Jurkat, Clone E6-1 (cell line): ENCODE data around the gene DBET. TPM values are rescaled to one million over a fixed set of nuclear protein-coding genes. Genes with fewer than 3 reads are reported as not detected.
"Not testable (repeated sequence)": the region's sequence is repeated elsewhere in the genome, so short reads cannot be mapped to it uniquely, and the experiment has no call there.

Experiments
- DNase-seq: peaks from one replicate; pipeline ENCODE4 v3.0.0-alpha.2; 2011; ENCODE audit warnings: low read depth, low spot score
- H3K4me3 ChIP-seq: 2 replicates; pipeline ENCODE4 v1.5.1; 2011; ENCODE audit warnings: mild to moderate bottlenecking, low read length, control low read depth, moderate library complexity
- polyA plus RNA-seq: library from polyadenylated mRNA; unstranded; fragments of >200 nt; gene quantifications from one replicate; pipeline ENCODE4 v1.2.1, GENCODE V29; 2012; ENCODE audit warnings: missing spikeins; ENCODE audit not compliant: insufficient read length, insufficient read depth

Gene DBET
- polyA plus RNA-seq: not detected

- H3K4me3 ChIP-seq, DNase-seq: not testable (repeated sequence)
Observed at GRCh38 chr4:190064342-190064741, at the start of gene DBET. DBET (plus strand) TSS chr4:190064502.

- no peak for DNase-seq
- no peak overlapping the region for H3K4me3 ChIP-seq
Observed at GRCh38 chr4:190014771-190015537, 49.3 kb upstream of the DBET start.

DNA sequence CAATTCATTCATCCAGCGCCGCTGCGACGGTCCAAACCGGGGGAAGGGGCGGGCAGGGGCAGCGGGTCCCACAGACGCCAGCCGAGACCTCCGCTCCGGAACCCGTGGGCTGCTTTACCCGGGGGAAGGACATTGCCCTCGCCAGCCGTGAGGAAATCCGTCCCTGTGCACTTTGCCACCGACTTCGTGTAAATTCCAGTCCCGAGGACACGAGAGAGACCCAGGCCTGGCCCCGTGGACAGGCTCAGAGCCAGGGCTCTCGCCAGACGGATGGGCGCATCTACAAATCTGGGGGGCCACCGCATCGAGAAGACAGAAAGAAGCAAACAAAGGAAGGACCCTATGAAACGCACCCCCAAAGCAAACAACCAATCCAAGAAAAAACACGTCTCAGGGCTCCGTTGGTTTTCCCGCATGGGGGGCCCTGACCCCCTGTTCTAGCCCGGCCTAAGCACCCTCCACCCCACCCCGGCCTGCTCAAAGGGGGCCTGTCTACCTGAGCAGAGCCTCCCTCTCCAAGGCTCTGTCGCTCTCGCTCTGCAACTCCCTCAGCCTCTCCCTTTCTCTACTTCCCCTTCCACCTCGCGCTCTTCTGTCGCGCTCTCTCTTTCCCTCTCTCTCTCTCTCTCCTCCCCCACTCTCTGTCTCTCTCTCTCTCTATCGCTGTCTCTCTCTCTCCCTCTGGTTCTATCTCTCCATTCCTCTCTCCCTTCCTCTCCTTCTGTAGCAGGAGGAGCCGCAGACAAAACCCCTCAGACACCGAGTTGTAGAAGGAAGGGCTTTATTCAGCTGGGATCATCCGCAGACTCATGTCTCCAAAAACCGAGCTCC lies 48.5 kb upstream of the DBET start:
- no peak overlapping the region for H3K4me3 ChIP-seq
- DNase-seq: no peak

GRCh38 chr4:190016369-190017289 lies 47.7 kb upstream of the DBET start:
- no peak for DNase-seq
- H3K4me3 ChIP-seq: no peak overlapping the region

DNA sequence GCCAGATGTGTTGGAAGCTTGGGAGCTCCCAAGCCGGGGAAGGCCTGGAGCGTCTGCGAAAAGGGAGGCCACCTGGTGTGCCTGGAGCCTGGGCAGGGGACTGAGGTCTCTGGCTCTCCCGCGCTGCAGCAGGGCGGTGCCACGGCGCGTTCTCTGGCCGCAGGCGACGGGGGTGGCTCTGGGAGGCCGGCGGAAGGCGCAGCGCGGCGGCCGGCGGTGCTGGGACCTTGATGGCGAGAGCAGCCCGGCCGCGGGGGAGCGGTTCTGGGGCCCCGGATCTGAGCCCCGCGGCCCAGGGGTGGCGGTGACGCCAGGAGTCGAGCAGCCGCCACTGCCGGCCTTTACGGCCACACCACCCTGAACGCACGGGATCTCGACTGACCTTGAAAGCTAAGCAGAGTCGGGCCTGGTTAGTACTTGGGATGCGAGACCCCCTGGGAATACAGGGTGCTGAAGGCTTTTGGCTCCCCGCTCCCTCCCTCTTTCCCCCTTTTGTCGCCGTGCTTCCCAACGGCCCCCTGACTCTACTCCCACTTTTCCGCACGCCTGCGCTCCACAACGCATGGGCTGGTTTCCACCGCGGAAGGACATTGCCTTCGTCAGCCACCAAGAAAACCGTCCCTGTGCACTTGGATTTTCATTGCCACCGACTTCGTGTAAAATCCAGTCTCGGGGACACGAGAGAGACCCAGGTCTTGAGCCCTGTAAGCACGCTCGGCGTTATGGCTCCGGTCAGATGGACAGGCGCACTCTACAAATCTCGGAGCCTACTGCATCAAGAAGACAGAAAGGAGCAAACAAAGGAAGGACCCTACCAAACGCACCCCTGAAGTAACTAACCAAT lies 46.7 kb upstream of the DBET start:
- no peak for DNase-seq
- no peak overlapping the region for H3K4me3 ChIP-seq

DNA sequence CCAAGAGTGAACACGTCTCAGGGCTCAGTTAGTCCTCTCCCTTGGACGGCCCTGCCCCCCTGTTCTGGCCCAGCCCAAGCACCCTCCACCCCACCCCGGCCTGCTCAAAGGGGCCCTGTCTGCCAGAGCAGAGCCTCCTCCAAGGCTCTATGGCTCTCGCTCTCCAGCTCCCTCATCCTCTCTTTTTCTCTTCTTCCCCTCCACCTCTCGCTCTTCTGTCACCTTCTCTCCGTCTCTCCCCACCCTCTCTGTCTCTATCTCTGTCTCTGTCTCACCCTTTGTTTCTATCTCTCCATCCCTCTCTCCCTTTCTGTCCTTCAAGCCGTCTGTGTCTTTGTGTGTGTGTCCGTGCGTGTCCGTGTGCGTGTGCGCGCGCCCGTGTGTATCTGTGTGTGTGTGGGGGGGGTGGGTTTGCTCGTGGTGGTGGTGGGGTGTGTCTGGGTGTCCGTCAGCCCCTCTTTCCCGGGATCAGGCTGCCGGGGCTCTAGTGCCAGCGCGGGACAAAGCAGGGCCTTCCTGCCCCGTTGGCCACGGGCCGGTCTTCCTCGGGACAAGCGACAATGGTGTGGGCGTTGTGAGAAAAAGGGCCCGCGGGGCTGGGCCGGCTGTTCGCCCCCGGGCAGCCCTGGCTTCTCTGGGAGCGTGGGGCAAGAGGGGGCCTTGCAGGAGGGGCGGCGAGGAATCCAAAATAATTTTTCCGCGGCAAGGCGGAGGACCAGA lies 45.9 kb upstream of the DBET start:
- no peak for DNase-seq
- H3K4me3 ChIP-seq: no peak overlapping the region

DNA sequence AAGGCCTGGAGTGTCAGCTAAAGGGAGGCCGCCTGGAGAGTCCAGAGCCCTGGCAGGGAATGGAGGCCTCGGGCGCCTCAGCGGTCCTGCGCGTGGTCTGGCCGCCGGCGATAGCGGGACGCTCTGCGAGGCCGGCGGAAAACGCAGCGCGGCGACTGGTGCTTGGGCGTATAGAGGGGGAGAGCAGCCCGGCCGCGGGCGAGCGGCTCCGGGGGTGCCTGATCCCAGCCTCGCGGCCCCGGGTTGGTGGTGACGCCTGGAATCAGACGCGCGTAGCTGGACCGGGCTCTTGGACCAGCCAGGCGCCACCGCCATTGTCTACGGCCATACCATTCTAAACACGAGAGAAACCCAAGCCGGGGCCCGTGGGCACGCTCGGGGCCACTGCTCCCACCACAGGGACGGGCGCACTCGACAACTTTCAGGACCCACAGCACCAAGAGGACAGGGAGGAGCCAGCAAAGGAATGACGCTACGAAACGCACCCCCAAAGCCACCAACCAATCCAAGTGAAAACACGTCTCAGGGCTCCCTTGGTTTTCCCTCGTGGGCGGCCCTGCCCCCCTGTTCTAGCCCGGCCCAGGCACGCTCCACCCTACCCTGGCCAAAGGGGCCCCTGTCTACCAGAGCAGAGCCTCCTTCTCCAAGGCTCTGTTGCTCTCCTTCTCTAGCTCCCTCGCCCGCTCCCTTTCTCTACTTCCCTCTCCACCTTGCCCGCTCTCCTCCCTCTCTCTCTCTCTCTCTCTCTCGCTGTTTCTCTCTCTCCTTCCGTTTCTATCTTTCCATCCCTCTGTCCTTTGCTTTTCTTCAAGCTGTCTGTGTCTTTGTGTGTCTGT lies 45.1 kb upstream of the DBET start:
- H3K4me3 ChIP-seq: no peak overlapping the region
- DNase-seq: no peak

DNA sequence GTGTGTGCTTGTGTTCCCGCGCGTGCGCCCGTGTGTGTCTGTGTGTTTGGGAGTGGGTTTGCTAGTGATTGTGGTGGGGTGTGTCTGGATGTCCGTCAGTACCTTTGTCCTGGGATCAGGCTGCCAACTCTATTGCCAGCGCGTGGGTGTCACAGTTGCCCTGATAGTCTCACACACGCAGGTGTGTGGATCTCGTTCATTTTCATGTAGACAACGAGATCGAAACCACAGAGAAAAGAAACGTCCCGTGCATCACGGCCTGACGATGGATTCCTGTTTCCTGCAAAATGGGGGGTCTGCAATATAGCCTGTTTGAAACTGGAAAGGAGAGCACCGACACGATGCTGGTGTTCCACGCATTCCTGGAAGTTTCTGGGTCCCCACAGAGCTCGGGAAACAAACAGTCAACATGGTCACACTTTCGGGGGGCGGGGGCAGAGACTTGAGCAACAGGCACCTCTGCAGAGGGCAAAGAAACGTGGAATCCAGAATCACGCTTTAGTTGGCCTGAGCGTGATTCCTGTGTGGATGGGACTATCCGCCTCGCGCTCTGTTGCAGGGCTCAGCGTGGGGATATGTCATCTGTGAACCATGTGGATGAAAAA lies 44.3 kb upstream of the DBET start:
- H3K4me3 ChIP-seq: not testable (repeated sequence)

GRCh38 chr4:190020790-190021717 lies 43.2 kb upstream of the DBET start:
- peak; percentile 6 for DNase-seq
- H3K4me3 ChIP-seq: peak overlapping the region; percentile 52

More for the DNA sequence above, 44.3 kb upstream of the DBET start:
- DNase-seq: not testable (repeated sequence)

DNA sequence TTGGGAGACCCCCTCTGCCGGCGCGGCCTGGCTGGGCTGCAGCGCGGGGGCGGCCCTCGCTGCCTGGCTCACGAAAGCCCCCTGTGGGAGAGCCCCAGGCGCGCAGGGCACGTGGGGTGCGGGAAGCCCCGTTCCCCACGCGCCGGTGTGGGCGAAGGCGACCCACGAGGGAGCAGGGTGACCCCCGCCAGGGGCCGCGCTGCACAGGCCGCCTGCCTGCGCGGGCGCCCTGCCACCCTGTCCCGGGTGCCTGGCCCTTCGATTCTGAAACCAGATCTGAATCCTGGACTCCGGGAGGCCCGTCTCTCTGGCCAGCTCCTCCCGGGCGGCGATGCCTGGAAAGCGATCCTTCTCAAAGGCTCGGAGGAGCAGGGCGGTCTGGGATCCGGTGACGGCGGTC lies 42.3 kb upstream of the DBET start:
- not testable (repeated sequence) for H3K4me3 ChIP-seq, DNase-seq

DNA sequence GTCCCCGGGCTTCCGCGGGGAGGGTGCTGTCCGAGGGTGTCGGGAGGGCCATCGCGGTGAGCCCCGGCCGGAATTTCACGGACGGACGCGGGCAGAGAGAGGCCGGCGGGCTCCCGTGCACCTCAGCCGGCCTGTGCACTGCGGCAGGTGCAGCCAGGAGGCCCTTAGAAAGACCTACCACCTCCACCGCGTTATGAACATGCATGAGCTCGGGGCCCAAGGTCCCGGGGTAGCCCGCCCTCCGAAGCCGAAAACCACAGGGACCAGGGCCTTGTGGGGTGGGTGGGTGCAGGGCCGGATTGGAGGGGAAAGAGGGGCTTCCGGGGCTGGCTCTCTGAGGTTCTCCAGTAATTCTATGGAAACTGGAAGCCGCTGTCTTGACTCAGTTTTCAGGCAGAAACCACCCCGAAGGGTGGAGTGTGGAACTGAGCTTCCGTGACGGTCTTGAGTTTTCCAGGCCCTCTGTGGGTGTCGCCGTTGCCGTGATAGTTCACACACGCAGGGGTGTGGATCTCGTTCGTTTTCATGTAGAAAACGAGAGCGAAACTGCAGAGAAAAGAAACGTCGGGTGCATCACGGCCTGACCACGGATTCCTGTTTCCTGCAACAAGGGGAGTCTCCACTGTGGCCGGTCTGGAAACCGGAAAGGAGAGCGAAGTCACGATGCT lies 41.6 kb upstream of the DBET start:
- not testable (repeated sequence) for DNase-seq, H3K4me3 ChIP-seq

DNA sequence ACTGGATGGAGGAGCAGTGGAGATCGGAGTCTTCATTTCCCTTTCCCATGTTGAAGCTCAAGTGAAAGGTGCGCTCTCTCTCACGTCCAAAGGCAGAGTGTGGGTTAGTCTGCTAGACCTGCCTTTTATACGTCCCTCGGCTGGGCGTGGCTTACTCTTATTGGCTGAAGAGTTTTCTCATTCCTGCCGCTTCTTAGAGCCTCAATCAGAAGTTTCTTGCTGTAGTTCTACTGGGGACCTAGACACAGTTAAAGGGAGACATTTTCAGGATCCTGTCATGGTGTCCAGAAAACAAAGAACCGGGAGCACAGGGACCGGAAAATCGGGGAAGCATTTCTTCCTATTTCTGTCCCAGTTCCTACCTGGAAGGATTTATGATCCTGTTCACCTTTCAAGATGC lies 37.1 kb upstream of the DBET start, which contains the start of gene FRG2:
Gene FRG2 (minus strand): TSS at position 101 of the 400 bp plus-strand sequence. CDS start 52 bp downstream, at position 49.
- not testable (repeated sequence) for DNase-seq, H3K4me3 ChIP-seq

DNA sequence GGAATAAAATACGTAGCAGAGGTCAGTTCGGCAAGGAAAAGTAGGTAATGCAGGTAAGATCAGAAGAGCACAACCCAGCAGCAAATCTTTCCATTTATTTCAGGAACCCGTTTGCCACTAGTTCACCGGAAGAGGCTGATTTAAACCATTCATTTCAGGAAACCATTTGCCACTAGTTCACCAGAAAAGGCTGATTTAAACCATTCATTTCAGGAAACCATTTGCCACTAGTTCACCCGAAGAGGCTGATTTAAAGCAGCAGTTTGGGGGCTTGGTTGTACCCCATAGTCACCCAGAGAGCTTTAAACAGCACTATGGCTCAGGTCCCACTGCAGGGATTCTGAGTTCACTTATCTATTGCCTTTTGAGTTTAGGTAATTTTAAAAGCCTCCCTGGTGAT lies 33.0 kb upstream of the DBET start:
- not testable (repeated sequence) for DNase-seq, H3K4me3 ChIP-seq

- H3K4me3 ChIP-seq, DNase-seq: not testable (repeated sequence)
Observed at GRCh38 chr4:190037704-190038388, 26.5 kb upstream of the DBET start.
